ENCODE results near the gene DPYSL5. TPM values are rescaled to one million over a fixed set of nuclear protein-coding genes. Genes with fewer than 3 reads are reported as not detected.

Gene DPYSL5
- total RNA-seq, 1 donor from 2014 or later = 201 TPM

DNA sequence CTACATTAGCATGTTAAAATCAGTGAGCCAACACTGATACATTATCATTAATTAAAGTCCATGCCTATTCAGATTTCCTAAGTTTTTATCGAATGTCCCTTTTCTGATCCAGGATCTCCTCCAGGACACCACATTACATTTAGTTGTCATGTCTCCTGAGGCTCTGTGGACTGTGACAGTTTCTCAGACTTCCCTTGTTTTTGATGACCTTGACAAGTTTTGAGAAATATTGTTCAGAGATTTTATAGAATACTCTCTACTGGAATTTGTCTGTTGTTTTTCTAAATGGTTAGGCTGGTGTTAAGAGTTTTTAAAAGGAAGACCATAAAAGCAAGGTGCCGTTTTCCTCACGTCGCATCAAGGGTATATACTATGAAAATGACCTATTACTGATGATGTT is 106.2 kb downstream of the DPYSL5 start:
- Mint-ChIP-seq H3K9me3 (no peaks in the 10 kb centered on the region), H3K4me1 (no peaks in the 10 kb centered on the region), H3K36me3 (ENCODE audit: low read depth) (peaks cover 3% of the 10 kb centered on the region), H3K4me3 (no peak overlapping the region), H3K27ac (ENCODE audit: unreplicated experiment) (no peak overlapping the region), H3K27me3 (ENCODE audit: low read depth) (peaks cover 37% of the 10 kb centered on the region)
- no peak for DNase-seq (ENCODE audit: low read depth, low spot score)
- TF ChIP-seq, protein P1, sequence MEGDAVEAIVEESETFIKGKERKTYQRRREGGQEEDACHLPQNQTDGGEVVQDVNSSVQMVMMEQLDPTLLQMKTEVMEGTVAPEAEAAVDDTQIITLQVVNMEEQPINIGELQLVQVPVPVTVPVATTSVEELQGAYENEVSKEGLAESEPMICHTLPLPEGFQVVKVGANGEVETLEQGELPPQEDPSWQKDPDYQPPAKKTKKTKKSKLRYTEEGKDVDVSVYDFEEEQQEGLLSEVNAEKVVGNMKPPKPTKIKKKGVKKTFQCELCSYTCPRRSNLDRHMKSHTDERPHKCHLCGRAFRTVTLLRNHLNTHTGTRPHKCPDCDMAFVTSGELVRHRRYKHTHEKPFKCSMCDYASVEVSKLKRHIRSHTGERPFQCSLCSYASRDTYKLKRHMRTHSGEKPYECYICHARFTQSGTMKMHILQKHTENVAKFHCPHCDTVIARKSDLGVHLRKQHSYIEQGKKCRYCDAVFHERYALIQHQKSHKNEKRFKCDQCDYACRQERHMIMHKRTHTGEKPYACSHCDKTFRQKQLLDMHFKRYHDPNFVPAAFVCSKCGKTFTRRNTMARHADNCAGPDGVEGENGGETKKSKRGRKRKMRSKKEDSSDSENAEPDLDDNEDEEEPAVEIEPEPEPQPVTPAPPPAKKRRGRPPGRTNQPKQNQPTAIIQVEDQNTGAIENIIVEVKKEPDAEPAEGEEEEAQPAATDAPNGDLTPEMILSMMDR (conservative IDR thresholded peaks at IDR 0.05) = no peak

GRCh38 chr2:26957041-26957440 is 109.1 kb downstream of the DPYSL5 start:
- TF ChIP-seq, protein P1 (conservative IDR thresholded peaks at IDR 0.05) = no peak
- Mint-ChIP-seq H3K27ac (ENCODE audit: unreplicated experiment) (no peak overlapping the region), H3K27me3 (ENCODE audit: low read depth) (peaks cover 62% of the 10 kb centered on the region), H3K4me3 (no peak overlapping the region), H3K9me3 (no peaks in the 10 kb centered on the region), H3K36me3 (ENCODE audit: low read depth) (no peaks in the 10 kb centered on the region), H3K4me1 (no peaks in the 10 kb centered on the region)
- no peak for DNase-seq (ENCODE audit: low read depth, low spot score)

- H3K4me3 Mint-ChIP-seq = no peak overlapping the region
- H3K27ac Mint-ChIP-seq (ENCODE audit: unreplicated experiment) = no peak overlapping the region
- H3K4me1 Mint-ChIP-seq = no peaks in the 10 kb centered on the region
- no peak for DNase-seq (ENCODE audit: low read depth, low spot score)
- peaks cover 62% of the 10 kb centered on the region for H3K27me3 Mint-ChIP-seq (ENCODE audit: low read depth)
- TF ChIP-seq, protein P1 (conservative IDR thresholded peaks at IDR 0.05) = no peak
- H3K36me3 Mint-ChIP-seq (ENCODE audit: low read depth) = no peaks in the 10 kb centered on the region
- H3K9me3 Mint-ChIP-seq = no peaks in the 10 kb centered on the region
Measured at GRCh38 chr2:26957534-26957933, 109.6 kb downstream of the DPYSL5 start.

DNA sequence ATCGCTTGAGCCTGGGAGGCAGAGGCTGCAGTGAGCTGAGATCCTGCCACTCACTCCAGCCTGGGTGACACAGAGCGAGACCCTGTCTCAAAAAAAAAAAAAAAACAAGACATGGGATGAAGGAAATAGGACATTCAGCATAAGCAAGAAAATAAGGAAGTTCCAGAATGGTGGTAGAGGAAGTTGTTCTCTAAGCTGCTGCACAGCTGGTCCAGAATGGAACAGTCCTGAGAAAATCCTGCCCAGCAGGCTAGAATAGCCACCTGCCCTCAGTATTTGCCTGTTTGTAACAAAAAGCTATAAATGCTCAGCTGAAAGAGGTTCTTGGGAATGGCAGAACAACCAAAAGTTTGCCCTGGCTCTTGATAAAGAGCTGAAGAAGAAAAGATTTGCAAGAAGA is 111.4 kb downstream of the DPYSL5 start:
- Mint-ChIP-seq H3K36me3 (ENCODE audit: low read depth) (no peaks in the 10 kb centered on the region), H3K4me3 (no peak overlapping the region), H3K27ac (ENCODE audit: unreplicated experiment) (no peak overlapping the region), H3K27me3 (ENCODE audit: low read depth) (peaks cover 58% of the 10 kb centered on the region), H3K9me3 (no peaks in the 10 kb centered on the region), H3K4me1 (no peaks in the 10 kb centered on the region)
- DNase-seq (ENCODE audit: low read depth, low spot score) = no peak
- TF ChIP-seq, protein P1 (conservative IDR thresholded peaks at IDR 0.05) = no peak

- Mint-ChIP-seq H3K27ac (ENCODE audit: unreplicated experiment) (no peak overlapping the region), H3K4me3 (no peak overlapping the region), H3K4me1 (peaks cover 7% of the 10 kb centered on the region), H3K36me3 (ENCODE audit: low read depth) (no peaks in the 10 kb centered on the region), H3K27me3 (ENCODE audit: low read depth) (peaks cover 53% of the 10 kb centered on the region), H3K9me3 (no peaks in the 10 kb centered on the region)
- TF ChIP-seq, protein P1 (conservative IDR thresholded peaks at IDR 0.05) = no peak
- DNase-seq (ENCODE audit: low read depth, low spot score) = no peak
Measured at GRCh38 chr2:26964446-26965130, 116.7 kb downstream of the DPYSL5 start.
